NCI-H2081 (cell line): ENCODE data around the gene P2RX5.
A peak's percentile ranks its signal among the peaks of the same experiment; 100 is the strongest.

Experiments used
- DNase-seq, 2 experiments: peaks; one replicate each; lab custom pipeline; 2025; lab: John Stamatoyannopoulos, UW

P2RX5 gene

DNA sequence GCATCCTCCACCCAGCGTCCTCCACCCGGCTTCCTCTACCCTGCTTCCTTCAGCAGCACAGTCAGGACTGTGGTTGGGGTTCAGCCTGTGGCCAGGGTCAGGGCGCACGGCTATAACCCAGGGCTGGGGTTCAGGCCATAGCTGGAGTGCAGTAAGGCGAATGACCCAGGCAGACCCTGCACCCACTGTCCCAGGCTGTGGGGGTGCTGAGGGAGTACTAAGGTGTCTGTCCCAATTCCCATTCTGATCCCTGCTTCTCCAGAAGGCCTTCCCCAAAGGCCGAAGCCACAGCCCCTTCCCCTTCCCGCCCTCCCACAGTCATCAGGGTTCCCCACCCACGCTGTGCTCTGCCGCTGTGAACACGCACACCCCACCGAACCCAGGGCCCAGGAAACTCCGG, 14.9 kb downstream of the P2RX5 start:
- DNase-seq, result no peak

DNA sequence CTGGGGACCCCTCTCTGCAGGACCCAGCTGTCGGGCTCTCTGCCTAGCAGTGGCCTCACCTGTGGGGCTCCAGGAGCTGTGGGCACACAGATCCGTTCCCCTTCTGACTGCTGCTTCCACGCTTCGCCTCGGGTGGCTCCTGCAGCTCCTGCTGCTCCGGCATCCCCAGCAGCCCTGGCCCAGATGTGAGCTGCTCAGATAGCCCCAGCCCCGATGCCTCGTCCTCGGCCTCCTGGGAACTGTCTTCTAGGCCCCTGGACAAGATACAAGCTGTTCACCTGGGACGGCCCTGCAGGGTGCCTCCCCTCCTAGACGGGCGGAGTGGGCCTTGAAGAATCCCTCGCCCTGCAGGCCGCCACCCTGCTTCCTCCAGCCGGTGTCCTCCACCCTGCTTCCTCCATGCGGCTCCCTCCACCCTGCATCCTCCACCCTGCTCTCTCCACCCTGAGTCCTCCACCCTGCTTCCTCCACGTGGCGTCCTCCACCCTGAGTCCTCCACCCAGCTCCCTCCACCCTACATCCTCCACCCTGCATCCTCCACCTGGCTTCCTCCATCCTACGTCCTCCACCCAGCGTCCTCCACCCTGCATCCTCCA, 16.3 kb downstream of the P2RX5 start:
- DNase-seq, result no peak

DNA sequence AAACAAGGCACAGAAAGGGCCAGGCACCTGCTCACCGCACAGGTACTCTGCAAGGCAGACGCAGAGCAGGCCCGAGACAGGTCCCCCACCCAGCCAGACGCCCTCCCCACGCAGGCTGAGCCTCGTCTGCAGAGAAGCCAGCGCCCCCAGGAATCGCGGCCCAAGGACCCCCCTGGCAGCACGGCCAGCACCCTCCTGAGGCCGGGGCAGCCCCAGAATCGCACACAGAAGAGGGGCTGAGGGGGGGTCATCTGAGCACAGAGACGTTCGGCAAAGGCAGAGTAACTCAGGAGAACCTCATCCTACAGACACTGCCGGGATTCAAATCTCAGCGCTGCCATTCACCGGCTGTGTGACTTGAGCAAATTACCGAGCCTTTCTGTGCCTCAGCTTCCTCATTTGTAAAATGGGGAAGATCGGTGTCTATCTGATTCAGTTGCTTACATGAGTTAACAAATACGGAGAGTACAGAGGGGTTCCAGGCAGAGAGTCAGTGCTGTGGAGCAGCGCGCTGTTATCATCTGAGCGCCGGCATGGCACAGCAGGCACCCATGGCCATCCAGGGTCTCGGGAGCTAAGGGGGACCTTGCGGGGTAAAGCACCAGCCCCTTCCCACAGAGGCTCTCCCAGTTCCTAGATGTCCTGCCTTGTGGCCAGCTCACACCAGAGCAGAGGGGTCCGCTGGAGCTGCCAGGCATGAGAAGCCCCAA, 17.0 kb downstream of the P2RX5 start:
- no peak for DNase-seq

- DNase-seq, result no peak
These were observed 17.7 kb downstream of the P2RX5 start for GRCh38 chr17:3678095-3678820.

- no peak for DNase-seq
These were observed 20.1 kb downstream of the P2RX5 start for GRCh38 chr17:3675886-3676285.

GRCh38 chr17:3672571-3672970, 23.4 kb downstream of the P2RX5 start:
- DNase-seq, result no peak

DNA sequence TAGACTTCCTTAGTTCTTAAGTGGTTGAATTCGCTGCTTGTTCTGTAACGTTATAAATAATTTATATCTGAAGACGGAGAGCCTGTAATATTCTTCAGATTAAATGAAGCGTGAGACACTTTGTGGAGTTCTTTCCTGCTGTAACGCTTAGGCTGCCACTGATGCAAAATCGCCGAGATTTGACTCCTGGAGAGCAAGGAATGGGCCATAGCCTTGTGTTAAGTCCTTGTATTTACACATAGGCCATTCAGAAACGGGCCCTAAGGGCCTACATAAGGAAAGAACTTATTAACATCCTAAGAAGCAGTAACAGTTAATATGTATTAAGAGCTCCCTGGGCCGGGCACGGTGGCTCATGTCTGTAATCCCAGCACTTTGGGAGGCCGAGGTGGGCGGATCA, 26.4 kb downstream of the P2RX5 start:
- no peak for DNase-seq

GRCh38 chr17:3669085-3669347, 26.9 kb downstream of the P2RX5 start:
- no peak for DNase-seq

- peak; percentile 92 to 93 for DNase-seq
These were observed 27.5 kb downstream of the P2RX5 start, which contains the start of the genes EMC6 and TAX1BP3 for GRCh38 chr17:3668279-3669084. Gene EMC6 (plus strand): TSS chr17:3668812. CDS start chr17:3669147, 335 bp downstream. Gene TAX1BP3 (minus strand): TSS chr17:3668578. CDS start chr17:3668526, 52 bp downstream.

GRCh38 chr17:3667366-3668278, 28.3 kb downstream of the P2RX5 start:
- peak; percentile 38 to 50 for DNase-seq

DNA sequence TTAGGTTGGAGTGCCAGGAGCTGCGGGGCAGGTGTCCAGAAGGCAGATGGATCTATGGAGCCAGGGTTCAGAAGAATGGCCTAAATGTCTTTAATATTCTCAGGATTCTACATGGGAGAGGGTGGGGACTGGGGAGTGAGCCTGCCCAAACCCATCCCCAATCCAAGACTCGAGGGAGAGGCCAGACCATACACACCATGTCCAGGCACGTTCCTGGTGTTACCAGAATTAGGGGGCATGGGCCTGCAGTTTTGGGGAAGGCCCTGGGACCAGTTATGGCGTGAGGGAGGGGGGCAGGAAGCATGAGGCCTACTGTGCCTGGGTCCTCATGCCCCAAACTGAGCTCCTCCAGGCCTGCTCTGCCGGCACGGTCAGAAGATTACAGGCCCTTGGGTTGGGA, 29.4 kb downstream of the P2RX5 start:
- DNase-seq, result no peak

GRCh38 chr17:3665834-3666233, 30.1 kb downstream of the P2RX5 start:
- DNase-seq, result no peak

DNA sequence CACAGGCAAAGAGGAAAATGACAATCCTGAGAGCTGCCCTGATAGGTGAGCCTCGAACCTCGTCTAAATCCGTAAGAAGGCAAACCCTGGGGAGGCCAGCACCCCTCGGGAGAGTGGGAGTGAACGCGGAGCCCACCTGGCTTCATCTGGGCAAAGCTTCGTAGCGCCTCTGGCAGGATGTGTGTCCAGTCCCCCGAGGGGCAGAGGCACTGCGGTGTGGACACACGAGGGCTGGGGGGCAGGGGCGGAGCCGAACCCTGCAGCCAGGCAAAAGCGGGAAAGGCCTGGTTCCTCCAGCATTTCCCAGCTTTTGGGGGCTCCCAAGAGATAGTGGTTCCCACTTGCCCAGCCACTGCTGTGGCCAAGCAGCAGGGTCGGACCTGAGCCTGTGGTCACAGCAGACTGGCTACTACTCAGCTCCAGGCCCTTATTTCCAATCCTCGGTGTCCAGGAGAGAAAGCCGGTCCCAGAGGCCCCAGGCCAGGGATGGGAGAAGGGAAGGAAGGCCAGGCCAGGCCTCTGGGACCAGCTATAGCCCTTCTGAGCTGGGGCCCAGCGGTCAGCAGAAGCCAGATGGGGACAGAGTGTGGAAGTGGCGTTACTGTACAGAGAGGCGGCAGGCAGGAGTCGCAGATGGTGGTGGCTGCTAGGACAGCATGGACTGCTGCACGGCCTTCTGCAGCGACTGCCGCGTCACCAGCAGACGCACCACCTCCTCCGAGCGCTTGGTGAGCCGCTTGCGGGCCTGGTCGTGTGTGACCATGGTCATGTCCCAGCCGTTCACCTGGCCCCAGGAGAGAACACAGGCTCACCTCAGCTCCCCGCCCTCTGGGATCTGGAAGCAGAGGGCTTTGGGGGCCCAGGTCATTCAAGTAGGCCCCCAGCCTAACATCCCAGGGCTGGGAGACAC, 32.6 kb downstream of the P2RX5 start:
- no peak for DNase-seq

- no peak for DNase-seq
These were observed 35.6 kb downstream of the P2RX5 start for GRCh38 chr17:3660311-3660891.

DNA sequence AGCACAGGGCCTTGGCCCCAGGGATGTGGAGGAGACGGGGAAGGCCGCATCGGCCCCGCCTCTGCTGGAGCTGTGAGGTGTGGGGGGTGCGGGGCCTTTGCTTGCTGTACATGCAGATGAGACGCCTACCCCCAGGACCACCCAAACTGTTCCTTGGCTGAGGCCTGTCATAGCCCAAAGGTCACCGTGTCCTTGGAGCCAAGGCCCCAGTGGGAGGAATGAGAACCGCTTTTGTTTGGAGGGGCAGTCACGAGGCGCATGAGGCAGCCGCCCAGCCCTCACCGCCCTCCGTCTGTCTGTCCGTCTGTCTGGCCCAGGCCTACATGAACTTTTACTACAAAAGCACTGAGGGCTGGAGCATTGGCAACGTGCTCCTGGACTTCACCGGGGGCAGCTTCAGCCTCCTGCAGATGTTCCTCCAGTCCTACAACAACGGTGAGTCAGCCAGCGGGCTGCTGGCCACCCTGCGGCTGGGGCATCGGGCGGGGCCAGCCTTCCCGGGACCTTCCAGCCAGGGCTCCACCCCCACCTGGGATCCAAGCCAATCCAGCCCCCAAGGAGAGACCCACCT, 36.3 kb downstream of the P2RX5 start:
- no peak for DNase-seq

DNA sequence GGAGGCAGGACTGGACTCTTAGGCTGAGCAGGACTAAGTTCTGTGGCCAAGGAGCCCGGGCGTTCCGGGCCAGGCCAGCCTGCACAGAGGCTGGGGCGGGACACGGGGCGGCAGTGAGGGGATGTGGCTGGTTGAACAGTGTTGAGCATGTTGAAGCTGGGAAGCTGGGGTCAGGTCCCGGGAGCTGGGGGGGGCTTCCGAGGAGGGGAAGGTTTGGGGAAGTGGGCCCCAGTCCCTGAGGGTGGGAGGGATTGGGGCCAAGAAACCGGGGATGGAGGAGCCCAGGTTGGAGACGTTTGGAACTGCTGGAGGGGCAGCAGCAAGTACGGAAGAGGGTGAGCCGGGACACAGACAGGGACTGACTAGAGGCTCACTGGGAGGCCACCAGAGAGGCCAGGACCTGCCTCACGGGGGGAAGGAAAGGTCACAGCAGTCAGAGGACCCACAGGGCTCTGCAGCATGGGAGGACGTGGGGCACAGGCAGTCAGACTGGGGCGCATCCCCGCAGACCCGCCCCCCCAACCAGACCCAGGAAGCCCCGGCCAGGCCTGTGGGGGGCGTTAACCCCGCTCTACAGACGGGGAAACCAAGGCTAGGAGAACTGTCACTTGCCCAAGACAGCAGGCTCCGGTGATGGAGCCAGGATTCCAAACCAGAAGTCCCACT, 37.0 kb downstream of the P2RX5 start:
- DNase-seq, result no peak

DNA sequence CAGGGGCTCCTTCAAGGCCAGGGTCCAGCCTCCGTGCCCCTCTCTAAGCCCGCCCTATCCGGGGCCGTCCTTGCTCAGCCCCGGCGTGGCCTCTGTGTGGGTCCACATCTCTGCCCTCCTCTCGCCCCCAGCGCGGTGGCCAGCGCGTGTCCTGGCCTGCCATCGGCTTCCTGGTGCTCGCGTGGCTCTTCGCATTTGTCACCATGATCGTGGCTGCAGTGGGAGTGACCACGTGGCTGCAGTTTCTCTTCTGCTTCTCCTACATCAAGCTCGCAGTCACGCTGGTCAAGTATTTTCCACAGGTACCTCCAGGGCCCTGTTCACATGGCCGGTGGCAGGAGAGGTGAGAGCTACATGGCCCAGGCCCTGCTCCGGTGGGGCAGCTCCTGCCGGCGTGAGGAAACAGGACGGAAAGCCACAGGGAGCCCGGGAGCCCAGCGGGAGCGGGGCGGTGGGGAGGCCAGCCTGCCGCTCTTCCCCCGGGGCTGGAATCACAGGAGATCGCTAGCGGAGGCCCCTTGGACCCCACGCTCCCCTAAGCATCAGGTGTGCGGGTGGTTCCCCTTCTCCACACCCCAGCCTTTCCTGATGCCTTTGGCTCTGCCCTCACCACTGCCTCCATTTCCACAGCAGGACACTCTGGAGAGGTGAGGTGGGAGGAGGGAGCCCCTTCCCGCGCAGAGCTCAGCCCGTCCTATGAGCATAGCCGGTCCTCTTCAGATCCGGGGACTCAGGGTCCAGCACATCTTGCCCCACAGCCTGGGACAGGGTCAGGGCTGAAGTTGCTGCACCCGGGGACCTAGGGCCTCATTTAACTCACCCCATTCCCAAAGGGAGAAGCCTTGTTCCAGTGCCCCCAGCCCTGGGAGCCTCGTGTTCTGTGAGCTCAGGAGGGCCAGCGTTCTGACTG, 37.8 kb downstream of the P2RX5 start:
- DNase-seq, result no peak

GRCh38 chr17:3657588-3657869, 38.4 kb downstream of the P2RX5 start:
- no peak for DNase-seq
